Right forelimb (tissue), 1 donor: ENCODE measurements around the gene SIRT4.
"Not testable (repeated sequence)": the region's sequence is repeated elsewhere in the genome, so short reads cannot be mapped to it uniquely, and the experiment has no call there.

ENCODE experiments used
- DNase-seq: peaks from one replicate; pipeline ENCODE4 v3.0.0-alpha.2; 2018

SIRT4 gene

GRCh38 chr12:120283318-120283717, 18.8 kb upstream of the SIRT4 start:
- no peak for DNase-seq

- DNase-seq: no peak
Measured at GRCh38 chr12:120284381-120284780, 17.7 kb upstream of the SIRT4 start.

- DNase-seq: no peak
Measured at GRCh38 chr12:120286768-120287490, 15.2 kb upstream of the SIRT4 start.

- no peak for DNase-seq
Measured at GRCh38 chr12:120287491-120287890, 14.6 kb upstream of the SIRT4 start.

- no peak for DNase-seq
Measured at GRCh38 chr12:120290609-120291305, 11.4 kb upstream of the SIRT4 start.

GRCh38 chr12:120292411-120292660, 9.8 kb upstream of the SIRT4 start:
- DNase-seq: no peak

- DNase-seq: peak; percentile 86
Measured at GRCh38 chr12:120292661-120293531, 9.2 kb upstream of the SIRT4 start, which contains the start of gene RNU4-1. TSS of gene RNU4-1 (minus strand) at chr12:120293237.

GRCh38 chr12:120314220-120314619, 12.1 kb downstream of the SIRT4 start:
- DNase-seq: no peak

- DNase-seq: no peak
Measured at GRCh38 chr12:120316798-120317223, 14.7 kb downstream of the SIRT4 start.

GRCh38 chr12:120317224-120318105, 15.3 kb downstream of the SIRT4 start:
- peak; percentile 98 for DNase-seq

- DNase-seq: no peak
Measured at GRCh38 chr12:120321382-120322202, 19.5 kb downstream of the SIRT4 start.

GRCh38 chr12:120323772-120324171, 21.7 kb downstream of the SIRT4 start:
- no peak for DNase-seq

- DNase-seq: no peak
Measured at GRCh38 chr12:120324841-120325417, 22.8 kb downstream of the SIRT4 start.

GRCh38 chr12:120327593-120327992, 25.5 kb downstream of the SIRT4 start, which contains the start of gene PLA2G1B:
TSS of gene PLA2G1B (minus strand) at chr12:120327779. CDS start at chr12:120327753, 26 bp downstream.
- DNase-seq: no peak

GRCh38 chr12:120328228-120328627, 26.1 kb downstream of the SIRT4 start:
- DNase-seq: no peak

GRCh38 chr12:120331390-120331789, 29.3 kb downstream of the SIRT4 start:
- DNase-seq: no peak

GRCh38 chr12:120332041-120332440, 29.9 kb downstream of the SIRT4 start:
- DNase-seq: no peak

- DNase-seq: no peak
Measured at GRCh38 chr12:120332523-120332922, 30.4 kb downstream of the SIRT4 start.

- not testable (repeated sequence) for DNase-seq
Measured at GRCh38 chr12:120335447-120335846, 33.3 kb downstream of the SIRT4 start.

- not testable (repeated sequence) for DNase-seq
Measured at GRCh38 chr12:120336392-120336791, 34.3 kb downstream of the SIRT4 start.

- no peak for DNase-seq
Measured at GRCh38 chr12:120337730-120338129, 35.6 kb downstream of the SIRT4 start.
